Neural cell (in vitro differentiated cells): Measurements from ENCODE around the gene AHSG. TPM values are rescaled to one million over a fixed set of nuclear protein-coding genes. Genes with fewer than 3 reads are reported as not detected.

Source experiments
- H2AFZ ChIP-seq: fragments of 200-600, 300-800 bp; sonication (generic), shearing (Covaris generic); 2 replicates; pipeline ENCODE4 v1.6.0; 2014; ENCODE audit warnings: low read depth, mild to moderate bottlenecking, antibody characterized with exemption, low read length, moderate library complexity
- H3F3A ChIP-seq: fragments of 200-600 bp; shearing (Covaris generic); 2 replicates; pipeline ENCODE4 v1.6.1; 2016; ENCODE audit warnings: mild to moderate bottlenecking, moderate library complexity, mixed read lengths, antibody characterized with exemption, low read length; ENCODE audit not compliant: insufficient read depth, poor library complexity, severe bottlenecking
- H3K27ac ChIP-seq: fragments of 200-600, 300-800 bp; sonication (generic), shearing (Covaris generic); 2 replicates; pipeline ENCODE4 v1.5.1; 2014; ENCODE audit warnings: mild to moderate bottlenecking, low read length, moderate library complexity
- H3K27me3 ChIP-seq: fragments of 300-800, 200-600 bp; sonication (generic), shearing (Covaris generic); 2 replicates; pipeline ENCODE4 v1.6.0; 2014; ENCODE audit warnings: mild to moderate bottlenecking, low read depth, low read length, moderate library complexity; ENCODE audit not compliant: insufficient read depth
- H3K36me3 ChIP-seq: fragments of 300-800, 200-600 bp; sonication (generic), shearing (Covaris generic); 2 replicates; pipeline ENCODE4 v1.5.1; 2014; ENCODE audit warnings: mild to moderate bottlenecking, antibody characterized with exemption, low read length, moderate library complexity; ENCODE audit not compliant: insufficient read depth
- H3K4me2 ChIP-seq: fragments of 300-800, 200-600 bp; sonication (generic), shearing (Covaris generic); 2 replicates; pipeline ENCODE4 v1.6.0; 2014; ENCODE audit warnings: mild to moderate bottlenecking, low read length
- H3K4me3 ChIP-seq: fragments of 300-800, 200-600 bp; sonication (generic), shearing (Covaris generic); 2 replicates; pipeline ENCODE4 v1.5.1; 2014; ENCODE audit warnings: mild to moderate bottlenecking, low read length, moderate library complexity
- H3K79me2 ChIP-seq: fragments of 200-600 bp; shearing (Covaris generic); replicated peaks from 2 replicates; pipeline ENCODE4 v1.6.0; 2014; ENCODE audit warnings: mild to moderate bottlenecking, low read length, moderate library complexity; ENCODE audit not compliant: insufficient read depth
- H3K9ac ChIP-seq: fragments of 300-800, 200-600 bp; sonication (generic), shearing (Covaris generic); 2 replicates; pipeline ENCODE4 v1.6.1; 2016; ENCODE audit warnings: mild to moderate bottlenecking, low read length, mixed read lengths
- H3K9me2 ChIP-seq: fragments of 200-600 bp; shearing (Covaris generic); 2 replicates; pipeline ENCODE4 v1.6.1; 2016; ENCODE audit warnings: mild to moderate bottlenecking, low read length, mixed read lengths; ENCODE audit not compliant: insufficient read depth
- H3K9me3 ChIP-seq: fragments of 200-600, 300-800 bp; sonication (generic), shearing (Covaris generic); 2 replicates; pipeline ENCODE4 v1.6.1; 2016; ENCODE audit warnings: mild to moderate bottlenecking, mixed run types, low read length, moderate library complexity, mixed read lengths
- H4K20me1 ChIP-seq: fragments of 200-600 bp; shearing (Covaris generic); 2 replicates; pipeline ENCODE4 v1.6.1; 2016; ENCODE audit warnings: mild to moderate bottlenecking, mixed run types; ENCODE audit not compliant: insufficient read depth
- EP300 ChIP-seq: fragments of 450-650 bp; conservative IDR thresholded peaks from 2 replicates; pipeline ENCODE4 v1.6.1; 2014; ENCODE audit warnings: antibody characterized with exemption, mild to moderate bottlenecking, moderate library complexity; ENCODE audit not compliant: poor library complexity, severe bottlenecking
- EZH2 ChIP-seq: fragments of 200-600, 300-800 bp; shearing (Covaris generic), sonication (generic); IDR thresholded peaks from 2 replicates; pipeline ENCODE4 v1.6.1; 2014; ENCODE audit warnings: antibody characterized with exemption, low read length, borderline replicate concordance, mild to moderate bottlenecking; ENCODE audit not compliant: insufficient read depth, poor library complexity, severe bottlenecking
- MXI1 ChIP-seq: fragments of 450-650 bp; conservative IDR thresholded peaks from 2 replicates; pipeline ENCODE4 v1.6.1; 2014; ENCODE audit warnings: antibody characterized with exemption, mild to moderate bottlenecking; ENCODE audit not compliant: poor library complexity, severe bottlenecking
- POLR2AphosphoS5 ChIP-seq: IDR thresholded peaks from 2 replicates; pipeline ENCODE4 v1.6.1; 2012
- RAD21 ChIP-seq: fragments of 450-650 bp; conservative IDR thresholded peaks from 2 replicates; pipeline ENCODE4 v1.6.1; 2014; ENCODE audit warnings: antibody characterized with exemption, mild to moderate bottlenecking, moderate library complexity
- SMC3 ChIP-seq: fragments of 450-650 bp; conservative IDR thresholded peaks from 2 replicates; pipeline ENCODE4 v1.6.1; 2014; ENCODE audit warnings: antibody characterized with exemption, mild to moderate bottlenecking, moderate library complexity; ENCODE audit not compliant: poor library complexity
- TAF1 ChIP-seq: IDR thresholded peaks from 2 replicates; pipeline ENCODE4 v1.6.1; 2012; ENCODE audit warnings: low read depth
- polyA plus RNA-seq: library from polyadenylated mRNA; depleted of rRNA; stranded (reverse); fragments of >200 nt; gene quantifications from 2 replicates; pipeline ENCODE4 v1.2.3, GENCODE V29; 2014
- TF ChIP-seq, protein P1 (sequence below): fragments of 450-650 bp; IDR thresholded peaks from 2 replicates; pipeline ENCODE4 v1.5.1; 2014; ENCODE audit warnings: antibody characterized with exemption, mild to moderate bottlenecking, moderate library complexity; ENCODE audit not compliant: poor library complexity, severe bottlenecking
- TF ChIP-seq, protein P2 (sequence below): IDR thresholded peaks from 2 replicates; pipeline ENCODE4 v1.6.1; 2012; ENCODE audit warnings: borderline replicate concordance

AHSG gene
- polyA plus RNA-seq, 1 donor from 2014 or later = 0.40 TPM

DNA sequence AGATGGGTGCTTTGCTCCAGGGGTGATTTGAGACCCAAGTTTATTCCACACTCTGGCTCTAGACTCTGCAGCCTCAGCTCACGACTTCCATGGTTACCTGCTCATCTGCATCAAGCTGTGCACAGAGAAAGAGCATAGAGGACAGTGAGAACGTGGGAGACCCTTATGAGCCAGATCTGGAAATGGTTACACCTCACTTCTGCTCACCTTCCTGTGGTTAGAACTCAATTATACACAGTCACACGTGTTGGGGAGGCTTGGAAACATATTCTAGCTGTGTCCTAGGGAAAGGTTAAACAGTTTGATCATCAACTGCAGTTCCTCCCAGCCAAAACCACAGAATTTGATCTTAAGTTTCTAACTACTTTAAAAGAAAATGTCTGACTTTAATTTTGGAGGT lies 29.2 kb downstream of the AHSG start:
- TF ChIP-seq MXI1 (no peak), TAF1 (no peak)

DNA sequence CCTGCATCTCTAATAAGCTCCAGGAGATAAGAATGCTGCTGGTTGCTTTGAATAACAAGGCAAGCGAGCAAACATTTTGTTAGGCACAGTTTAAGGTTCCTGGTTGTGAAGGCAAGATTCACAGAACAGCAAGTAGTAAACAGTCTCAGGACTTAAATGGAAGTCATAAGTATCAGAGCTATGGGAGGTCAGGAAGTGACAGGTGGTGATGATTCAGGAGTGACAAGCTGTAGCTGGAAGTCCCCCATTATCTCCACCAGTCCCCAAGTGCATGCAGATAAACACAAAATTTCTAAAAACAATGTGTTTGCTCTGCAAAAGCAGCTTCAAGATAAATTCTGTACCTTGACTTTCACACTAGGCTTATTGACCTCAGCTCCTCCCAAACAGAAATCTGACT lies 30.6 kb downstream of the AHSG start:
- Histone ChIP-seq H3K79me2 (no peaks in the 10 kb centered on the region), H3K9me2 (no peaks in the 10 kb centered on the region), H3F3A (no peaks in the 10 kb centered on the region), H3K36me3 (no peaks in the 10 kb centered on the region), H2AFZ (no peak overlapping the region), H4K20me1 (no peaks in the 10 kb centered on the region), H3K4me3 (no peak overlapping the region), H3K4me2 (no peak overlapping the region), H3K9ac (no peak overlapping the region), H3K9me3 (no peaks in the 10 kb centered on the region), H3K27ac (no peak overlapping the region), H3K27me3 (no peaks in the 10 kb centered on the region)
- TF ChIP-seq, protein P1, sequence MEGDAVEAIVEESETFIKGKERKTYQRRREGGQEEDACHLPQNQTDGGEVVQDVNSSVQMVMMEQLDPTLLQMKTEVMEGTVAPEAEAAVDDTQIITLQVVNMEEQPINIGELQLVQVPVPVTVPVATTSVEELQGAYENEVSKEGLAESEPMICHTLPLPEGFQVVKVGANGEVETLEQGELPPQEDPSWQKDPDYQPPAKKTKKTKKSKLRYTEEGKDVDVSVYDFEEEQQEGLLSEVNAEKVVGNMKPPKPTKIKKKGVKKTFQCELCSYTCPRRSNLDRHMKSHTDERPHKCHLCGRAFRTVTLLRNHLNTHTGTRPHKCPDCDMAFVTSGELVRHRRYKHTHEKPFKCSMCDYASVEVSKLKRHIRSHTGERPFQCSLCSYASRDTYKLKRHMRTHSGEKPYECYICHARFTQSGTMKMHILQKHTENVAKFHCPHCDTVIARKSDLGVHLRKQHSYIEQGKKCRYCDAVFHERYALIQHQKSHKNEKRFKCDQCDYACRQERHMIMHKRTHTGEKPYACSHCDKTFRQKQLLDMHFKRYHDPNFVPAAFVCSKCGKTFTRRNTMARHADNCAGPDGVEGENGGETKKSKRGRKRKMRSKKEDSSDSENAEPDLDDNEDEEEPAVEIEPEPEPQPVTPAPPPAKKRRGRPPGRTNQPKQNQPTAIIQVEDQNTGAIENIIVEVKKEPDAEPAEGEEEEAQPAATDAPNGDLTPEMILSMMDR = no peak
- no peak for TF ChIP-seq MXI1
- no peak for TF ChIP-seq EP300

More for the DNA sequence above, 29.2 kb downstream of the AHSG start:
- no peaks in the 10 kb centered on the region for H3K9me2 ChIP-seq
- no peak overlapping the region for H3K4me3 ChIP-seq
- H3F3A ChIP-seq = no peaks in the 10 kb centered on the region
- no peak overlapping the region for H3K4me2 ChIP-seq
- H3K79me2 ChIP-seq = no peaks in the 10 kb centered on the region
- H4K20me1 ChIP-seq = no peaks in the 10 kb centered on the region
- H3K27ac ChIP-seq = no peak overlapping the region
- H3K27me3 ChIP-seq = no peaks in the 10 kb centered on the region
- H3K36me3 ChIP-seq = no peaks in the 10 kb centered on the region
- no peak overlapping the region for H2AFZ ChIP-seq
- no peaks in the 10 kb centered on the region for H3K9me3 ChIP-seq
- no peak overlapping the region for H3K9ac ChIP-seq

DNA sequence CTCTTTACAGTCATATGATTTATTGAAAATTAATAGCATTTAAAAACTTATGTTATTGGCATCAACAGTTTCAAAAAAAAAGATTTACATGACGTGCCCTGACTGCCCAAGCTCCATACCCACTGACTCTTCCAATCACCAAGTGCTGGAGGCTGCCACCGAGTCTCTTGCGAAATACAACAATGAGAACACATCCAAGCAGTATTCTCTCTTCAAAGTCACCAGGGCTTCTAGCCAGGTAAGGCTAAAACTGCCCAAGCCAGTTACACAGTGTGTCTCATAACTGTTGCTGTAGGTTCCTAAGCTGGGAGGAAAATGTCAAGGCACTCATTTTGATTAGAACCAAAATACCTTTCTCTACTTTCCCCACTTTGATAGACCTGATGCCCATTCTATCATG lies 31.8 kb downstream of the AHSG start:
- no peak overlapping the region for H2AFZ ChIP-seq
- no peaks in the 10 kb centered on the region for H3K27me3 ChIP-seq
- no peaks in the 10 kb centered on the region for H3K36me3 ChIP-seq
- H3K9ac ChIP-seq = no peak overlapping the region
- H3K9me3 ChIP-seq = no peaks in the 10 kb centered on the region
- no peak overlapping the region for H3K4me3 ChIP-seq
- no peaks in the 10 kb centered on the region for H3K79me2 ChIP-seq
- H3K4me2 ChIP-seq = no peak overlapping the region
- no peak overlapping the region for H3K27ac ChIP-seq
- no peaks in the 10 kb centered on the region for H4K20me1 ChIP-seq
- no peaks in the 10 kb centered on the region for H3K9me2 ChIP-seq
- no peak for TF ChIP-seq POLR2AphosphoS5
- TF ChIP-seq RAD21 = no peak
- no peak for TF ChIP-seq EZH2
- TF ChIP-seq EP300 = no peak
- no peak for TF ChIP-seq TAF1
- TF ChIP-seq, protein P1 = no peak
- TF ChIP-seq MXI1 = no peak
- TF ChIP-seq, protein P2, sequence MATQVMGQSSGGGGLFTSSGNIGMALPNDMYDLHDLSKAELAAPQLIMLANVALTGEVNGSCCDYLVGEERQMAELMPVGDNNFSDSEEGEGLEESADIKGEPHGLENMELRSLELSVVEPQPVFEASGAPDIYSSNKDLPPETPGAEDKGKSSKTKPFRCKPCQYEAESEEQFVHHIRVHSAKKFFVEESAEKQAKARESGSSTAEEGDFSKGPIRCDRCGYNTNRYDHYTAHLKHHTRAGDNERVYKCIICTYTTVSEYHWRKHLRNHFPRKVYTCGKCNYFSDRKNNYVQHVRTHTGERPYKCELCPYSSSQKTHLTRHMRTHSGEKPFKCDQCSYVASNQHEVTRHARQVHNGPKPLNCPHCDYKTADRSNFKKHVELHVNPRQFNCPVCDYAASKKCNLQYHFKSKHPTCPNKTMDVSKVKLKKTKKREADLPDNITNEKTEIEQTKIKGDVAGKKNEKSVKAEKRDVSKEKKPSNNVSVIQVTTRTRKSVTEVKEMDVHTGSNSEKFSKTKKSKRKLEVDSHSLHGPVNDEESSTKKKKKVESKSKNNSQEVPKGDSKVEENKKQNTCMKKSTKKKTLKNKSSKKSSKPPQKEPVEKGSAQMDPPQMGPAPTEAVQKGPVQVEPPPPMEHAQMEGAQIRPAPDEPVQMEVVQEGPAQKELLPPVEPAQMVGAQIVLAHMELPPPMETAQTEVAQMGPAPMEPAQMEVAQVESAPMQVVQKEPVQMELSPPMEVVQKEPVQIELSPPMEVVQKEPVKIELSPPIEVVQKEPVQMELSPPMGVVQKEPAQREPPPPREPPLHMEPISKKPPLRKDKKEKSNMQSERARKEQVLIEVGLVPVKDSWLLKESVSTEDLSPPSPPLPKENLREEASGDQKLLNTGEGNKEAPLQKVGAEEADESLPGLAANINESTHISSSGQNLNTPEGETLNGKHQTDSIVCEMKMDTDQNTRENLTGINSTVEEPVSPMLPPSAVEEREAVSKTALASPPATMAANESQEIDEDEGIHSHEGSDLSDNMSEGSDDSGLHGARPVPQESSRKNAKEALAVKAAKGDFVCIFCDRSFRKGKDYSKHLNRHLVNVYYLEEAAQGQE = no peak
- no peak for TF ChIP-seq SMC3
- no peaks in the 10 kb centered on the region for H3F3A ChIP-seq
